SIG-M5 treated with dmso at 0.1 percent for 504 hours (cell line): ENCODE measurements around the gene SLC36A3.
A peak's percentile ranks its signal among the peaks of the same experiment; 100 is the strongest.
"Not testable (repeated sequence)": the region's sequence is repeated elsewhere in the genome, so short reads cannot be mapped to it uniquely, and the experiment has no call there.

Experiments used
- DNase-seq: peaks from one replicate; lab custom pipeline; 2025; ENCODE audit not compliant: unreplicated experiment; lab: John Stamatoyannopoulos, UW

SLC36A3 gene

DNA sequence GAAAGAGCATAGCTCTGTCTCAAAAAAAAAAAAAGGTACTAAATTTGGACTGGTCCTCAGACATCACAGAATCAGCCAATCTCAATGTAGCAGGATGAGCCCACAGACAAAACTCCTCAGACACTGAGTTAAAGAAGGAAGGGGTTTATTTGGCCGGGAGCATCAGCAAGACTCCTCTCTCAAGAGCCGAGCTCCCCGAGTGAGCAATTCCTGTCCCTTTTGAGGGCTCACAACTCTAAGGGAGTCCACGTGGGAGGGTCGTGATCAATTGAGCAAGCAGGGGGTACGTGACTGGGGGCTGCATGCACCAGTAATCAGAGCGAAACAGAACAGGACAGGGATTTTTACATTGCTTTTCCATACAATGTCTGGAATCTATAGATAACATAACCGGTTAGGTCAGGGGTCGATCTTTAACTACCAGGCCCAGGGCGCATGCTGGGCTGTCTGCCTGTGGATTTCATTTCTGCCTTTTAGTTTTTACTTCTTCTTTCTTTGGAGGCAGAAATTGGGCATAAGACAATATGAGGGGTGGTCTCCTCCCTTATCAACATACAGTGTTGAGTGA is 63.2 kb downstream of the SLC36A3 start:
- not testable (repeated sequence) for DNase-seq

DNA sequence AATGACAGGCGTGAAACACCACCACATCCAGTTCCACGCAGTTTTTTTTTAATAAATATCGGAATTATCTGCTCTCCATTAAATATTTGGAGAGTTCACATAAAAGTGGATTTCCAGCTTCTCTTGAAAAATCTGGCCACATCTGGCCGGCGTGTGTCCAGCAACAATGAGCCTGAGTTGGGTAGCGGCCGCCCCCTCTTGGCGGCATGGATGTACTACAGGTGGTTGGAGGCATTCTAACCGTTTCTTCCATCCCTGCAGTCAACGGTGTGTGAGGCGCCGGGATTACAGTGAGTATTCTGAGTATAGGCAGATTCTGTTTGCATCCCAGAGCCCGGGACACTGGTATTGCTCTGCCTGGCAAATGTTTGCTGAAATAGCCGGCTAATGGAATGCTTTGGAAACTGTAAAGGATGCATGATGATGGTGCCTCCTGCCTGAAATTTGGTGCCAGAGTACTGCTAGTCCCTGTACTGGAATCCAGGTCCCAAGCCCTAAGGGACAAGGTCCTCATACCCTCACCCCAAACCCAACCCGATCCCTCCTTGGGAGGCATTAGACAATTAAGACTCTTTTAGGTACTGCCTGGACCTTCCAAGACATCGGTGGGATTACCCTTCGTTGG is 64.2 kb downstream of the SLC36A3 start:
- DNase-seq, result peak; percentile 58

DNA sequence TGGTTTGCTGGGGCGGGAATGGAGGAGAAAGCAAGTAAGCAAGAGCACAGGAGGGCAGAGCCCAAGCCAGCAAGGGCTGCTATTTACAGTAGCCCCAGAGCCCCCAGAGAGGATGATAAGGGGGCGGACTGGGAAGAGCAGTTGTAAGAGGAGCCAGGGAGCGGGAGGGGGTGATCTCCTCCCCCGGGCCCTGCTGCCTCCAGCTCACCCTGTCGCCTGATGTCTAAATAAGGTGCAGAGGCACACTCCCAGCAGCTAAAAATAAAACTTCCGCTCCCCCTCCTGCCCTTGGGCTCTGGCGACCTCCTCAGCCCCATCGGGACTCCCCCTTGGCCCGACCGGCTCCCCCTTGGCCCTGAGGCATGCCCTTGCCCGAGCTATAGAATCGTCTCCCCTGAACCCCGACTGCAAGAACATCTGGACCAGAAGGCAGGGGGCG is 65.2 kb downstream of the SLC36A3 start:
- DNase-seq, result no peak

DNA sequence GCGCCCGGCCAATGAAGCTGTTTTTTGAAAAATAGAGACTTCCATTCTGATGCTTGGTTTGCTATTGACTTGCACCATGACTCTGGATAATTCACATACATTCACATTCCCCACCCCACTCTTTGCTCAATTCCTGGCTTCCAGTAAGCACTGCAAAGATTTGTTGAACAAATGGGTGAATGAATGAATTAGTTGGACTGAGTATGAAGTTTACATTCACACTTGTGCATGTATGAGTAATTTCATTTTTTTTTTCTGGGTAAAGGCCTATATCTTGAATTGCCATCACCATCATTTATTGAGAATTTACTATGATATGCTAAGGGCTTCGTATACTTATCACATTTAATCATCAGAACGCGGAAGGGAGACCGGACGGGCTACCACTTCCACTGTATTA is 65.9 kb downstream of the SLC36A3 start:
- DNase-seq, result no peak

DNA sequence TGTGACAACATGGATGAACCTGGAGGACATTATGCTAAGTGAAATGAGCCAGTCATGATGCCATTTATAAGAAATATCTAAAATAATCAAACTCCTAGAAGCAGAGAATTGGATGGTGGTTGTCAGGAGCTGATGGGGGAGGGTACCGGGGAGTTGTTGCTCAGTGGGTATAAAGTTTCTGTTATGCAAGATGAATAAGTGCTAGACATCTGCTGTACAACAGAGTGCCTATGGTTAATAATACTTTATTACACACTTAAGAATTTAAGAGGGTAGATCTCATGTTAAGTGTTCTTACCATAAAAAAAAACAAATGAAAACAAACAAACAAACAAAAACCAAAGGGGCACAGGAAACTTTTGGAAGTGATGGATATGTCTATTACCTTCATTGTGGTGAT is 66.7 kb downstream of the SLC36A3 start:
- DNase-seq, result no peak

DNA sequence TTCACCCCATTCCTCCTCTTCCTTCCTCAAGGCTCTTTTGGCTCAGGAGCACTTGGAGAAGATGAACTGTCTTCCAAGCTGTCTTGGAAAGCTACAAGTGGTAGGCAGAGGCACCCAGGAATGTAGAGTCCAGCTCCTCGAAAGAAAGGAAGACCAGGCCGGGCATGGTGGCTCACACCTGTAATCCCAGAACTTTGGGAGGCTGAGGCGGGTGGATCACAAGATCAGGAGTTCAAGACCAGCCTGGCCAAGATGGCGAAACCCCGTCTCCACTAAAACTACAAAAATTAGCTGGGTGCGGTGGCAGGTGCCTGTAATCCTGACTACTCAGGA is 68.4 kb downstream of the SLC36A3 start:
- not testable (repeated sequence) for DNase-seq

DNA sequence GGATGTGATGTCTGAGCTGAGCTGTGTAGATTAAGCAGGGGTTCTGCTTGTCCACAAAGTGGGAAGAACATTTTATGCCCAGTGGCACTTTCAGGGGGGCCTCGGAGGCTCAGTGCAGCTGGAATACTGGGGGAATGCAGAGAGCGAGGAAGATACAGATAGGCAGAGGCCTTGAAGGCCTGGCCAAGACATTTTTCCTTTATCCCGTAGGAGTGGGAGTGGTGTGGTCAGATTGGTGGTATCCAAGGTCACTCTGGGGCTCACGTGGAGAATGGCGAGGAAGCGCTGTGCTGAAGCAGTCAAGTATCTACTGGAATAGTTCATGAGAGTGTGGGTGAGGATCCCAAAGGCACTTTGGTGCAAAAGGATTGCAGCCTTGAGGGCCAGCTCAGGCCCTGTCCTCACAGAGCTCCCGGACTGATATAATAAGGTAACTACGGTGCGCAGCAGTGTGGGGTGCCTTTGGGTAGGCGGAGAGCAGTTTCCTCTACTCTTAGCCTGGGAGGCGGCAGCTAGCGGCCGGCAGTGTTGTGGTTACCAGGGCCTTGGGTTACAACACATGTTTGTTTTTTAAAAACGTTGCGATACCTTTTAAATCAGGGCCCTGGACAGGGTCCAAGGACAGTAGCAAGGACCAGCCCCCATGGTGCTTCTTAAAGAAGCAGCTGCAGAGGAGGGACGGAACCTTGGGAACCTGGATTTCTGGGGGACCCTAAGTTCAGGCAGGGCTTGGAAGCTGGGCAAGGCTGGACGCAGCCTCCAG is 68.9 kb downstream of the SLC36A3 start:
- peak; percentile 31 for DNase-seq

DNA sequence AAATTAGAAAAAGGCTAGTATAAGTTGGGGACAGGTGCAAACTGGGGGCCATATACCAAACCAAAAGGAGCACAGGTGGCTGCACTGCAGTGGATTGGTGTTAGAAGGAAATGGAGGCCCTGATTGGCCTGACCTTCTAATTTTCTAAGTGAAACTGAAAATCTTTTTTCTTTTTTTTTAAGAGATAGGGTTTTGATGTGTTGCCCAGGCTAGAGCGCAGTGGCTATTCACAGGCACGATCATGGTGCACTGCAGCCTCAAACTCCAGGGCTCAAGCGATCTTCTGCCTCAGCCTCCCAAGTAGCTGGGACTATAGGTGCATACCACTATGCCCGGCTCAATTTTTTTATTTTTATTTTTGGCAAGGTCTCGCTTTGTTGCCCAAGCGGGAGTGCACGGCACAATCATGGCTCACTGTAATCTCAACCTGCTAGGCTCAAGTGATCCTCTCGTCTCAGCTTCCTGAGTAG is 69.9 kb downstream of the SLC36A3 start:
- DNase-seq, result no peak

DNA sequence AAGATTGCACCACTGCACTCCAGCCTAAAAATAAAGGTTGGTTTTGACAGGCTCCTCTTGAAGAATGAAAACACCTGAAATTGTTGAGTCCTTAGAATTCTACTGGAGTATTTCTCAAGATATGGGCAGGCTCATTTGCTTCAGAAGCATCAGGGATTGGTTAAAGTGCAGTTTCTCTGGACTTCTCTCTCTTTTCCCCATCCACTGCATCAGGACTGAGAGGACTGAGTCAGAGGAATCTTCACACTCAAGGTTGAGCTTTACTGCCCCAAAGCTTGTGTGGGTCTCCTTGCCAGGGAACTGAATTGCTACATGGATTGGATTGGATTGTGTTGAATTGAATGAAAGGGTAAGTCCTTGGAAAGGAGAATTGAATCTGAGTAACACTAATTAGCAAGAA is 72.2 kb downstream of the SLC36A3 start:
- DNase-seq, result no peak

DNA sequence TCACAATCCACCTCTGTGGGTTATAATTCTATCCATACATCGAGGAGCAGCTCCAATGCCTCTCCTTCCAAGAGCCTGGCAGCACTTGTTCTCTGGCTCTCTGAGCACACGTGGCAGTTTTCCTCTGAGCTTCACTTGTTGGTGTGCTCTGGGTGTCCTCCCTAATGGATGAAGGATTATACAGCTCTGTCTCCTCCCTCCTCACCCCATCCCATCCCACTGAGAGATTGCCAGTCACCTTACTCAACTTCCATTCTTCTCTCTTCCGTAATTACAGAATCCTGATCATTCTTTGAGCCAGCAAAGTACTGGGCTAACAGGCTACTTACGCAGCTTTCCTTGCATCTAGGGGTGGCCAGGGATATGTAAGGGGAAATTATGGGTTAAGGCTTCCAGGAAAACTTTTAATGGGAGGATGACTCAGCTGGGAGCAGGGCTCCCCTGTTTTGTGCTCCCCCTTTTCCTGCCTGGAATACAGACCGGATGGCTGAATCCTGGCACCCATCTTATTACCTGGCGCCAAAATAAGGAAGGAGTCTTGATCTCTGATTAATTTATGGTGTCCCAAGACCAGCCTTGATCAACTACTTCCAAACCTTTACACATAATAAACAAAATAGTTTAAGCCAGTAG is 73.4 kb downstream of the SLC36A3 start:
- DNase-seq, result no peak

DNA sequence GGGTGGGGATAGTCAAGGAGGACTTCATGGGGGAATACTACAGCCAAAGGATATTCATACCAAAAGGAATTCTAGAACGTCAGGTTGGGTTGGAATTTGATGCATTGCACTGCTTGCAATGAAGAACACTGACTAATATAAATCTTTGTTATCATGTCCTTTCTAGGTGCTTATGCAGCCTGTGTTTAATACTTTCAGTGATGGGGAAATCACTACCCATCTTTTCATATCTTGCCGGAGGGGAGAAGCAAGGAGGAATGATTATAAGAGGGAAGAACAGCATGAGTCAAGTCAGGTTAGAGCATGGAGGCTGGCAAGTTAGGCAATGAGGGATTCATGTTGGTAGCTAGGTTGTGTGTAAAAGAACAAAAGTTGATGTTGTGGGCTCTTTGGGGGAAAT is 74.6 kb downstream of the SLC36A3 start:
- no peak for DNase-seq

DNA sequence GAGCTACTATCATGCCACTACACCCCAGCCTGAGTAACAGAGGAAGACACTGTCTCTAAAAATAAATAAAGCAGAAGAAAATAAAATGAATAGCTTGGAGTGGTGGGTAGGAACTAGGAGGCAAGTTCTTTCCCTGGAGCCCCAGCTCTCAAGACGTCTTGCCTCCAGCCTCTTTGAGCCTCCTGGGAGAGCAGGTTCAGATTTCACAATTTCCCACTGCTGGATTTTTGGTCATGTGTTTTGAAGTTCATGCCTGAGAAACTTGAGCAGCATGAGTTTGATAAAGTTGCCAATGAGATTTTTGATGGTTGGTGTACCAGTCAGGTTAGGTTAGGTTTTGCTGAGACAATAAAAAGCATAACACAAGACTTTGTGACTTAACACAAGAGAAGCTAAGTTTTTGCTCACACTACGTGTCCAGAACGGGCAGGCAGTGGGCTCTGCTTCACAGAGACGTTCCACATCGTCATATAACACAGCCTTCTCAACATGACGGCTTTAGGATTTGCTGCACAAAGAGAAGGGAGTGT is 75.6 kb downstream of the SLC36A3 start:
- no peak for DNase-seq
